A549 (cell line): ENCODE measurements around the gene IRF4. TPM values are rescaled to one million over a fixed set of nuclear protein-coding genes. Genes with fewer than 3 reads are reported as not detected.

Experiments
- ATAC-seq, 2 experiments: fragments of 200-7000 bp in 1 of 2; fragments of >200 bp in 1 of 2; cut with Nextera tagmentation in 1 of 2; cut with Tn5 transposase in 1 of 2; 3 replicates each; pipeline versions ENCODE4 v1.8.0 to v1.9.1; 2018 to 2020; ENCODE audit warnings: mild to moderate bottlenecking in 1 of 2, moderate library complexity in 1 of 2
- CTCF ChIA-PET: fragments of 300-600 bp; sonication (Branson Sonifier 250); formaldehyde crosslinking; extraction: SDS; loops from one replicate; lab custom pipeline; 2021; ENCODE audit warnings: antibody characterized with exemption, inconsistent platforms; lab: Yijun Ruan, JAX
- POLR2A ChIA-PET: fragments of 350-600 bp; formaldehyde crosslinking; extraction: SDS; loops from one replicate; lab custom pipeline; 2021; ENCODE audit warnings: antibody characterized with exemption, inconsistent platforms; lab: Yijun Ruan, JAX
- DNase-seq, 2 experiments: peaks; one replicate each; pipeline versions ENCODE4 v3.0.0 to v3.0.0-alpha.2; 2011 to 2016; ENCODE audit warnings: low read depth in 1 of 2, low spot score in 1 of 2
- FAIRE-seq: peaks from 2 replicates; lab custom pipeline; 2011; peaks lifted over from hg19 to GRCh38; lab: Jason Lieb, UNC
- H3K27ac ChIP-seq, 2 experiments: fragments of >200 bp; sonication (Bioruptor Twin); formaldehyde crosslinking; 3 replicates each; pipeline ENCODE4 v1.5.1; 2016 to 2017
- H3K4me1 ChIP-seq: fragments of >200 bp; sonication (Bioruptor Twin); formaldehyde crosslinking; 3 replicates; pipeline ENCODE4 v1.6.1; 2016
- H3K4me2 ChIP-seq: fragments of >200 bp; sonication (Bioruptor Twin); formaldehyde crosslinking; 3 replicates; pipeline ENCODE4 v1.6.1; 2016
- H3K4me3 ChIP-seq: fragments of >200 bp; sonication (Bioruptor Twin); formaldehyde crosslinking; 3 replicates; pipeline ENCODE4 v1.5.1; 2016
- H3K9me3 ChIP-seq: fragments of >200 bp; sonication (Bioruptor Twin); formaldehyde crosslinking; 3 replicates; pipeline ENCODE4 v1.6.1; 2016
- ATOH8 ChIP-seq: fragments of 250-450 bp; sonication (Bioruptor Pico); IDR thresholded peaks from 2 replicates; pipeline ENCODE4 v1.5.0; 2020; ENCODE audit warnings: low read depth, mild to moderate bottlenecking, moderate library complexity
- CHD4 ChIP-seq: fragments of 200-600 bp; sonication (generic); IDR thresholded peaks from 2 replicates; pipeline ENCODE4 v1.6.1; 2016; ENCODE audit warnings: antibody characterized with exemption, mild to moderate bottlenecking, borderline replicate concordance
- CTCF ChIP-seq: fragments of >200 bp; sonication (Bioruptor Twin); formaldehyde crosslinking; IDR thresholded peaks from 3 replicates; pipeline ENCODE4 v1.5.1; 2016
- EP300 ChIP-seq, 2 experiments: fragments of >200 bp; sonication (Bioruptor Twin); formaldehyde crosslinking; IDR thresholded peaks; 2 replicates in 1 of 2; 3 replicates in 1 of 2; pipeline ENCODE4 v1.6.1; 2016 to 2017
- ESRRA ChIP-seq: fragments of 150-350 bp; IDR thresholded peaks from 2 replicates; pipeline ENCODE4 v1.6.1; 2014; ENCODE audit warnings: mild to moderate bottlenecking, low read length, borderline replicate concordance
- FOSB ChIP-seq: fragments of 250-450 bp; sonication (Bioruptor Pico); IDR thresholded peaks from 2 replicates; pipeline ENCODE4 v1.5.0; 2020; ENCODE audit warnings: mild to moderate bottlenecking, moderate library complexity
- FOSL2 ChIP-seq, 2 experiments: fragments of 450-650 bp in 1 of 2; fragments of >200 bp in 1 of 2; sonication (Bioruptor Twin) in 1 of 2; formaldehyde crosslinking; IDR thresholded peaks; 2 replicates each; pipeline versions ENCODE4 v1.5.0 to v1.6.1; 2016 to 2020; ENCODE audit warnings: mild to moderate bottlenecking in 1 of 2, moderate library complexity in 1 of 2
- HDAC2 ChIP-seq: fragments of 200-600 bp; sonication (generic); IDR thresholded peaks from 2 replicates; pipeline ENCODE4 v1.6.1; 2016
- HES2 ChIP-seq: fragments of >200 bp; sonication (Bioruptor Twin); formaldehyde crosslinking; IDR thresholded peaks from 2 replicates; pipeline ENCODE4 v1.6.1; 2016
- HEYL ChIP-seq: fragments of 250-450 bp; sonication (Bioruptor Pico); IDR thresholded peaks from 2 replicates; pipeline ENCODE4 v1.8.0; 2021; ENCODE audit warnings: mild to moderate bottlenecking, moderate library complexity
- HMGXB4 ChIP-seq: fragments of 250-450 bp; sonication (Bioruptor Pico); IDR thresholded peaks from 2 replicates; pipeline ENCODE4 v1.5.0; 2021; ENCODE audit warnings: mild to moderate bottlenecking, moderate library complexity, borderline replicate concordance
- HOXA7 ChIP-seq: fragments of 250-450 bp; sonication (Bioruptor Pico); IDR thresholded peaks from 2 replicates; pipeline ENCODE4 v1.5.0; 2020; ENCODE audit warnings: mild to moderate bottlenecking, moderate library complexity
- HOXB13 ChIP-seq: fragments of 250-450 bp; sonication (Bioruptor Pico); IDR thresholded peaks from 2 replicates; pipeline ENCODE4 v1.5.0; 2020; ENCODE audit warnings: low read depth, mild to moderate bottlenecking, moderate library complexity
- JUN ChIP-seq, 2 experiments: fragments of >200 bp; sonication (Bioruptor Twin); formaldehyde crosslinking; IDR thresholded peaks; 2 replicates in 1 of 2; 3 replicates in 1 of 2; pipeline ENCODE4 v1.6.1; 2016 to 2017
- MYC ChIP-seq: IDR thresholded peaks from 2 replicates; pipeline ENCODE4 v1.6.1; 2012; ENCODE audit warnings: mild to moderate bottlenecking, inconsistent platforms, low read length, improper control_type of control experiment, borderline replicate concordance
- PHF8 ChIP-seq: fragments of 200-600 bp; sonication (generic); IDR thresholded peaks from 2 replicates; pipeline ENCODE4 v1.6.1; 2016; ENCODE audit warnings: low read depth, mild to moderate bottlenecking, antibody characterized with exemption, moderate library complexity, borderline replicate concordance
- POLR2A ChIP-seq: IDR thresholded peaks from 2 replicates; pipeline ENCODE4 v1.6.1; 2012; ENCODE audit warnings: mild to moderate bottlenecking, low read length
- RCOR1 ChIP-seq: fragments of 150-350 bp; IDR thresholded peaks from 2 replicates; pipeline ENCODE4 v1.6.1; 2014; ENCODE audit warnings: antibody characterized with exemption, low read length, low read depth
- SREBF2 ChIP-seq: fragments of 450-650 bp; IDR thresholded peaks from 2 replicates; pipeline ENCODE4 v1.6.1; 2014; ENCODE audit warnings: mild to moderate bottlenecking, moderate library complexity
- ZFP36 ChIP-seq: fragments of 450-650 bp; IDR thresholded peaks from 2 replicates; pipeline ENCODE4 v1.6.1; 2014; ENCODE audit warnings: borderline replicate concordance; ENCODE audit not compliant: partially characterized antibody
- ZNF302 ChIP-seq: fragments of 250-450 bp; sonication (Bioruptor Pico); IDR thresholded peaks from 2 replicates; pipeline ENCODE4 v1.9.0; 2021; ENCODE audit warnings: inconsistent platforms, mild to moderate bottlenecking, moderate library complexity
- WGBS: methylation state at CpG from one replicate; pipeline ENCODE4 v1.1.6; 2017; ENCODE audit errors: missing lambda C conversion rate; 5-methylcytosine and 5-hydroxymethylcytosine counted together
- polyA plus RNA-seq, 4 experiments: library from polyadenylated mRNA; depleted of rRNA in 3 of 4; stranded (reverse); fragments of >200 nt; fragmentation: RNase III in 1 of 4; extraction: RNeasy Plus Mini Kit Qiagen cat#74134 plus additional on column Dnase treatment in 1 of 4; gene quantifications; 2 replicates in 3 of 4; 3 replicates in 1 of 4; pipeline ENCODE4 v1.2.3, GENCODE V29; 2011 to 2017

Gene IRF4
- polyA plus RNA-seq, 2 of the 4 experiments (the other 2 are of a cell fraction), result 0.03 TPM

GRCh38 chr6:455006-455585 is 63.5 kb downstream of the IRF4 start:
- ATAC-seq, result no peak
- TF ChIP-seq ATOH8 (CRISPR knock-in tag) (no peak), MYC (no peak)
- H3K4me2 ChIP-seq, result no peak overlapping the region
- H3K4me1 ChIP-seq, result no peaks in the 10 kb centered on the region
- 61% methylated on average over 11 of the region's 11 CpGs for WGBS
- DNase-seq, result no peak
- H3K27ac ChIP-seq, result no peak overlapping the region
- ChIA-PET CTCF (no interaction called here), POLR2A (no interaction called here)
- H3K9me3 ChIP-seq, result no peaks in the 10 kb centered on the region
- FAIRE-seq, result no peak
- no peak overlapping the region for H3K4me3 ChIP-seq

- H3K4me3 ChIP-seq, result no peak overlapping the region
- no peaks in the 10 kb centered on the region for H3K4me1 ChIP-seq
- TF ChIP-seq POLR2A (no peak), EP300 (IDR thresholded peaks at IDR 0.05) (no peak), ZNF302 (CRISPR knock-in tag) (no peak), PHF8 (no peak), HEYL (no peak), ZFP36 (no peak), HDAC2 (no peak), HOXB13 (CRISPR knock-in tag) (no peak), SREBF2 (no peak), FOSB (CRISPR knock-in tag) (no peak), RCOR1 (no peak), FOSL2 (IDR thresholded peaks at IDR 0.05) (no peak), FOSL2 (CRISPR knock-in tag; IDR thresholded peaks at IDR 0.05) (no peak), JUN (IDR thresholded peaks at IDR 0.05) (no peak), HES2 (no peak)
- TF ChIP-seq, all 56 proteins: peak for 0
- FAIRE-seq, result no peak
- no peak overlapping the region for H3K27ac ChIP-seq
- ChIA-PET CTCF (no interaction called here), POLR2A (no interaction called here)
- ATAC-seq, result no peak
- DNase-seq, result no peak
- no peak overlapping the region for H3K4me2 ChIP-seq
- WGBS, result 67% methylated on average over 8 of the region's 8 CpGs
- H3K9me3 ChIP-seq, result no peaks in the 10 kb centered on the region
Measured at GRCh38 chr6:455835-456234, 64.3 kb downstream of the IRF4 start.

- FAIRE-seq (no peak), ATAC-seq (no peak), DNase-seq (no peak)
- no peak overlapping the region for H3K4me3 ChIP-seq
- no peak overlapping the region for H3K4me2 ChIP-seq
- CTCF ChIA-PET, result no interaction called here
- no peaks in the 10 kb centered on the region for H3K9me3 ChIP-seq
- no peak overlapping the region for H3K27ac ChIP-seq
- POLR2A ChIA-PET, result no interaction called here
- H3K4me1 ChIP-seq, result no peaks in the 10 kb centered on the region
- 60% methylated on average over 3 of the region's 5 CpGs for WGBS
- no peak for TF ChIP-seq FOSB (CRISPR knock-in tag)
Measured at GRCh38 chr6:456358-456867, 64.9 kb downstream of the IRF4 start.

GRCh38 chr6:456887-457286 is 65.3 kb downstream of the IRF4 start:
- FAIRE-seq, result no peak
- ChIA-PET POLR2A (no interaction called here), CTCF (no interaction called here)
- no peak for ATAC-seq
- DNase-seq, result no peak
- Histone ChIP-seq H3K4me3 (no peak overlapping the region), H3K4me2 (no peak overlapping the region), H3K9me3 (no peaks in the 10 kb centered on the region), H3K4me1 (no peaks in the 10 kb centered on the region), H3K27ac (no peak overlapping the region)
- WGBS, result 48% methylated on average over 4 of the region's 4 CpGs
- no peak for TF ChIP-seq CTCF
- no peak for TF ChIP-seq ESRRA
- TF ChIP-seq PHF8, result no peak
- no peak for TF ChIP-seq HMGXB4 (CRISPR knock-in tag)
- no peak for TF ChIP-seq CHD4
- no peak for TF ChIP-seq HOXA7 (CRISPR knock-in tag)
